Measurements from ENCODE around the gene CDK14. TPM values are rescaled to one million over a fixed set of nuclear protein-coding genes. Genes with fewer than 3 reads are reported as not detected.

The CDK14 gene
- total RNA-seq, 2 donors from 2014 or later, result 10.8 to 14.6 TPM

DNA sequence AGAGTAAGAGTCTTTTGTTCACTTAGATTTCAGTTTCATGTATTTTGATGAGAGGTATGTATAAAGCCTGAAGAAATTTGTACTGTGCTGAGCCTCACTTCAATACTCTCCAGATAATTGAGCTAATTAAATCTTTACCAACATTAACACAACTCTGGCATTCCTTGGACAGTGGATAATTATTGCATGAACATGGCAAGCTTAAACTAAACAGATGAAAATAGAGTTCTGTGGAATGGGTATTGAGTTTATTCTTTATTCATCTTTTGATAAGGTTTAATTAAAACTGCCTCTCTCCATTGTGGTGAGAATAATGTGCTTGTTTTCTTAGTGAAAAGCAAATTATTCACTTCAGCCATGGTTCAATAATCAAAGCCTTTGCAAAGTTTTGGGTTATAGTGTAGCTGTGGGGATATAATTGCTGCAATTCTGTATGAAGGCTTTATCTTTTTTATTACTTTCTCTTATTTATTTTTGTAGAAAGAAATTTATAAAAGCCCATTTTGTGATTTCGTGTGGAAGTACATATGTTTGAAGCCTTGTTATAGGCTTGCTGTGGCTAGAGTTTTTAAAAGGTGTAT lies 541.8 kb downstream of the CDK14 start:
- ATAC-seq (ENCODE audit: insufficient number of reproducible peaks, low FRiP score, low read depth) (no peak), DNase-seq (ENCODE audit: low spot score) (no peak)
- no peak overlapping the region for H3K4me3 ChIP-seq
- TF ChIP-seq CTCF (IDR thresholded peaks at IDR 0.05), result no peak
- no peak overlapping the region for H3K27ac ChIP-seq
- no peaks in the 10 kb centered on the region for H3K9me3 ChIP-seq
- H3K36me3 ChIP-seq, result no peaks in the 10 kb centered on the region
- H3K27me3 ChIP-seq (replicated peaks; ENCODE audit: insufficient read depth), result no peaks in the 10 kb centered on the region
- no peaks in the 10 kb centered on the region for H3K4me1 ChIP-seq (ENCODE audit: control insufficient read depth in 1 of 2, low read depth in 2 of 2)

DNA sequence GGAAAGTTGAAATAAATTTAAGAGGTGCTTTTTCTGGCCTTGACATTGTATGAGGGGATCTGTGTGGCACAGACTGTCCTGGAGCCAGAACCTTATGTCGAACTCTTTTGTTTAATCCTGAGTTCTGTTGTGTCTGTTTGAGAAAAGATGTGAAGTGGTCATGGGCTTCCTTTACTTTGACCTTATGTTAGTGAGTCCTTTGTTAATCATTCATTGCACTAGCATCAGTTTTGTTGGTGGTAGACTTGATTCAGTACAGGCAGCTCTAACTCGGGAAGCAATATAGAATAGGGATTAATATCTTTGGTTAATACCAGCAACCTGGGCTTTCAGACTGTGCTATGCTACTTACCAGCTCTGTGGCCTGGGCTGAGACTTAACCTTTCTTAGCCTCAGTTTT lies 544.2 kb downstream of the CDK14 start:
- no peak for TF ChIP-seq CTCF (IDR thresholded peaks at IDR 0.05)
- H3K9me3 ChIP-seq, result no peaks in the 10 kb centered on the region
- no peaks in the 10 kb centered on the region for H3K27me3 ChIP-seq (replicated peaks; ENCODE audit: insufficient read depth)
- H3K27ac ChIP-seq, result no peak overlapping the region
- no peak overlapping the region for H3K4me3 ChIP-seq
- DNase-seq (ENCODE audit: low spot score) (no peak), ATAC-seq (ENCODE audit: insufficient number of reproducible peaks, low FRiP score, low read depth) (no peak)
- H3K36me3 ChIP-seq, result no peaks in the 10 kb centered on the region
- H3K4me1 ChIP-seq (ENCODE audit: control insufficient read depth in 1 of 2, low read depth in 2 of 2), result no peaks in the 10 kb centered on the region

DNA sequence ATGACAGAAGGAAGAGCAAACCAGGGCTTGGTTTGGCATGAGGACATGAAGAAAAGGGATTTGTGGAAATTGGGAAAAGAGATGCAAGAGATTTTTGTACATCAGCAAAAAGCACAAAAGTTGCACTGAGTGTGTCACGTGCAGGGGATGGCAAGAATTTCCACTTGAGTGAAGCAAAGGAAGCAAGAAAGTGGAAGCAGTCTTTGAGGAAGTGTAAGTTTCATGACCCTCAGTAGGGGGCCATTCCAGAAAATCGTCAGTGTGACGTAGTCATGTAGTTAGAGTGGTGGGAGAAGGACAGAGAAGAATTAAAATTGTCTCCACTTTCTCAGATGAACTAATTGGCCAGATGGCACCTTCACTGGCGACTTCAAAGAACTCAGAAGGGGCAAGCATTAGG lies 544.9 kb downstream of the CDK14 start:
- no peaks in the 10 kb centered on the region for H3K27me3 ChIP-seq (replicated peaks; ENCODE audit: insufficient read depth)
- no peak for DNase-seq (ENCODE audit: low spot score)
- TF ChIP-seq CTCF (IDR thresholded peaks at IDR 0.05), result no peak
- no peaks in the 10 kb centered on the region for H3K9me3 ChIP-seq
- no peaks in the 10 kb centered on the region for H3K4me1 ChIP-seq (ENCODE audit: control insufficient read depth in 1 of 2, low read depth in 2 of 2)
- H3K36me3 ChIP-seq, result no peaks in the 10 kb centered on the region
- no peak overlapping the region for H3K4me3 ChIP-seq
- no peak overlapping the region for H3K27ac ChIP-seq
- no peak for ATAC-seq (ENCODE audit: insufficient number of reproducible peaks, low FRiP score, low read depth)

DNA sequence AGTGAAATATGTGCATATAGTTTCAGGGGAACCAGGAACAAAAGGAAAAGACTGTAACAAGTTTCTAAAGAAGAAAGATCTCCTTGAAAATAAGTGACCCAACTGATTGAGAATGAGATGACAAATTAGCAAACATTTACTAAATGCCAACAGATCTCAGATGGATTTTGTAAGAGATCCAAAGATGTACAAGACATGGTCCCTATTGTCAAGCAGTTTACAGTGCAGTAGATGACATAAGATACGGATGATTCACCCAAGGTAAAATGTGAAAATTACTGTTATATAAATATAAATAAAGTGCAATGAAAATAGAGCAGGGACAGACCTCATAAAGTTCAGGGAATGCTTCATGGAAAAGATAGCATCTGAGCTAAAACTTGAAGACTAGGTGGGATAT lies 546.6 kb downstream of the CDK14 start:
- H3K9me3 ChIP-seq, result no peaks in the 10 kb centered on the region
- ATAC-seq (ENCODE audit: insufficient number of reproducible peaks, low FRiP score, low read depth), result no peak
- H3K36me3 ChIP-seq, result no peaks in the 10 kb centered on the region
- no peaks in the 10 kb centered on the region for H3K4me1 ChIP-seq (ENCODE audit: control insufficient read depth in 1 of 2, low read depth in 2 of 2)
- H3K4me3 ChIP-seq, result no peak overlapping the region
- no peak for DNase-seq (ENCODE audit: low spot score)
- no peaks in the 10 kb centered on the region for H3K27me3 ChIP-seq (replicated peaks; ENCODE audit: insufficient read depth)
- TF ChIP-seq CTCF (IDR thresholded peaks at IDR 0.05), result no peak
- H3K27ac ChIP-seq, result no peak overlapping the region

GRCh38 chr7:91149341-91150246 lies 553.5 kb downstream of the CDK14 start:
- DNase-seq (ENCODE audit: low spot score) (no peak), ATAC-seq (ENCODE audit: insufficient number of reproducible peaks, low FRiP score, low read depth) (no peak)
- no peak overlapping the region for H3K27ac ChIP-seq
- H3K4me3 ChIP-seq, result no peak overlapping the region
- TF ChIP-seq CTCF (IDR thresholded peaks at IDR 0.05), result no peak
- H3K27me3 ChIP-seq (replicated peaks; ENCODE audit: insufficient read depth), result no peaks in the 10 kb centered on the region
- no peaks in the 10 kb centered on the region for H3K4me1 ChIP-seq (ENCODE audit: control insufficient read depth in 1 of 2, low read depth in 2 of 2)
- H3K36me3 ChIP-seq, result no peaks in the 10 kb centered on the region
- H3K9me3 ChIP-seq, result no peaks in the 10 kb centered on the region

All from thoracic aorta (tissue), 2 donors.